ENCODE results near the gene MYO9B. TPM values are rescaled to one million over a fixed set of nuclear protein-coding genes. Genes with fewer than 3 reads are reported as not detected.

MYO9B gene
- total and polyA plus RNA-seq, 7 donors: 24.6 to 95.0 (median 48.2) TPM

DNA sequence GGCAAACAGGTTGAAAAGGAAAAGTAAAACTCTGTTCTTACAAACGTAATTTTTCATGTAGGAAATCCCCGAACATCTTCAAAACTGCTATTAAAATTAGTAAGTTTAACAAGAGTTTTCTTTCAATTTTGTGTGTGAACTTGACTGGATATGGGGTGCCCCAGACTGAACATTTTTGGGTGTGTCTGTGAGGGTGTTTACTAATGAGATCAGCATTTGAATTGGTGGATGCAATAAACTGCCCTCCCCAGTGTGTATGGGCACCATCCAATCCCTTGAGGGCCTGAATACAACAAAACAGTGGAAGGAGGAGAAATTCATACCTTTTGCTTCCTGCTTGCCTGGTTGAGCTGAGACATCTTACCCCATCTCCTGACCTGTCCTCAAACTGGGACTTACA is 12.1 kb upstream of the MYO9B start:
- peaks cover 0 to 4% (median 0%) of the 10 kb centered on the region in 4 donors for H3K4me1 ChIP-seq
- peaks cover 0 to 7% (median 3%) of the 10 kb centered on the region in 4 donors for H3K9me3 ChIP-seq
- no peak for TF ChIP-seq EP300 (IDR thresholded peaks at IDR 0.05)
- no peak for TF ChIP-seq POLR2AphosphoS5 (IDR thresholded peaks at IDR 0.05)
- TF ChIP-seq, protein P1, sequence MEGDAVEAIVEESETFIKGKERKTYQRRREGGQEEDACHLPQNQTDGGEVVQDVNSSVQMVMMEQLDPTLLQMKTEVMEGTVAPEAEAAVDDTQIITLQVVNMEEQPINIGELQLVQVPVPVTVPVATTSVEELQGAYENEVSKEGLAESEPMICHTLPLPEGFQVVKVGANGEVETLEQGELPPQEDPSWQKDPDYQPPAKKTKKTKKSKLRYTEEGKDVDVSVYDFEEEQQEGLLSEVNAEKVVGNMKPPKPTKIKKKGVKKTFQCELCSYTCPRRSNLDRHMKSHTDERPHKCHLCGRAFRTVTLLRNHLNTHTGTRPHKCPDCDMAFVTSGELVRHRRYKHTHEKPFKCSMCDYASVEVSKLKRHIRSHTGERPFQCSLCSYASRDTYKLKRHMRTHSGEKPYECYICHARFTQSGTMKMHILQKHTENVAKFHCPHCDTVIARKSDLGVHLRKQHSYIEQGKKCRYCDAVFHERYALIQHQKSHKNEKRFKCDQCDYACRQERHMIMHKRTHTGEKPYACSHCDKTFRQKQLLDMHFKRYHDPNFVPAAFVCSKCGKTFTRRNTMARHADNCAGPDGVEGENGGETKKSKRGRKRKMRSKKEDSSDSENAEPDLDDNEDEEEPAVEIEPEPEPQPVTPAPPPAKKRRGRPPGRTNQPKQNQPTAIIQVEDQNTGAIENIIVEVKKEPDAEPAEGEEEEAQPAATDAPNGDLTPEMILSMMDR (IDR thresholded peaks at IDR 0.05): no peak
- TF ChIP-seq POLR2A (IDR thresholded peaks at IDR 0.05): no peak
- H3K36me3 ChIP-seq: peaks cover 4 to 16% (median 12%) of the 10 kb centered on the region in 4 donors
- no peak overlapping the region for H3K4me3 ChIP-seq
- 79 to 85% methylated on average over 2 of the region's 2 CpGs for WGBS, 2 donors
- no peaks in the 10 kb centered on the region for H3K27me3 ChIP-seq
- no peak for DNase-seq
- intact Hi-C loops (cut with DNase I): no loop called here
- H3K27ac ChIP-seq: no peak overlapping the region

DNA sequence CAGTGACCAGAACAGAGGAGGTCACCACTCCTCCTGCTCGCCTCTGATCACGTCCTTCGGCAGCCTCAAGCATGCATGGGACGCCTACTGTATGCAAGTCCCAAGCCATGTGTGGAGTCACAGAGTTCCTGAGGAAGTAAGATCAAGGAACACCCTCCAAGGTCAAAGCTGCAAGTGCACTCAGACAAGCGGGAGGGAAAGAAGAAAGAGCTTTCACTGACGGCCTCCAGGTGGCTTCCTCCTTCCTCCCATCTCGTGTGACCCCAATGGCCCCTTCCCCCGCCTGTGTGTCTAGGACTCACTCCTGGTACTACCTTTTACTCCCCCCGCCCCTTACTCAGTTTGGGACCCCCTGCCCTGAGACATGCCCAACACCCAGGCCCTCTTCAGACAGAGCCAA is 6.4 kb upstream of the MYO9B start:
- TF ChIP-seq EP300 (IDR thresholded peaks at IDR 0.05) (no peak), POLR2AphosphoS5 (IDR thresholded peaks at IDR 0.05) (no peak), POLR2A (IDR thresholded peaks at IDR 0.05) (no peak)
- TF ChIP-seq, protein P1 (IDR thresholded peaks at IDR 0.05): no peak
- no peak overlapping the region for H3K27ac ChIP-seq
- no peak for DNase-seq
- H3K36me3 ChIP-seq: peaks cover 0 to 20% (median 0%) of the 10 kb centered on the region in 4 donors
- intact Hi-C loops (cut with DNase I): loop anchor here (5.0 kb wide), 1 partner anchor 38 kb away; no protein-coding TSS in a partner anchor
- no peak overlapping the region for H3K4me3 ChIP-seq
- H3K9me3 ChIP-seq: no peaks in the 10 kb centered on the region
- no peaks in the 10 kb centered on the region for H3K27me3 ChIP-seq
- WGBS, 2 donors: 79 to 81% methylated on average over 9 of the region's 9 CpGs
- peaks cover 0 to 9% (median 3%) of the 10 kb centered on the region in 4 donors for H3K4me1 ChIP-seq

DNA sequence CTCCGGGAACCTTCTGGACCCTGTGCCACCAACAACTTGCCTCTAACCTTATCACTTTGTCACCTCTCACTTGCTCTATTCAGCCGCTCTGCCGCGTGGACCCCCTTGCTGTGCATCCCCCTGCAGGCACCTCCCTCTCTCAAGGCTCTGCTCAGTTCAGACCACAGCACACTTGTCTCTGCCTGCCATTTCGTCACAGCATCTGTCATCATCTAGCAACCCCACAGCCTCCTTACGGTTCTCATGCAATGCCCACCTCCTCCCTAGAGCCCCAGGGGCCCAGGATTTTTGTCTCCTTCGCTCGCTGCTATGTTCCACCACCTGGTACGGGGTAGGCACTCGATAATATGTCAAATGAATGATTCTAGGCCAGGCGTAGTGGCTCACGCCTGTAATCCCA is 5.2 kb upstream of the MYO9B start:
- DNase-seq: no peak
- TF ChIP-seq POLR2AphosphoS5 (IDR thresholded peaks at IDR 0.05): no peak
- TF ChIP-seq EP300 (IDR thresholded peaks at IDR 0.05): no peak
- no peak for TF ChIP-seq POLR2A (IDR thresholded peaks at IDR 0.05)
- TF ChIP-seq, protein P1 (IDR thresholded peaks at IDR 0.05): no peak
- intact Hi-C loops (cut with DNase I): no loop called here
- no peaks in the 10 kb centered on the region for H3K9me3 ChIP-seq
- WGBS, 2 donors: 92 to 95% methylated on average over 12 of the region's 12 CpGs
- H3K4me1 ChIP-seq: peaks cover 0 to 14% (median 9%) of the 10 kb centered on the region in 4 donors
- no peak overlapping the region for H3K4me3 ChIP-seq
- peaks cover 0 to 20% (median 0%) of the 10 kb centered on the region in 4 donors for H3K36me3 ChIP-seq
- H3K27ac ChIP-seq: no peak overlapping the region
- H3K27me3 ChIP-seq: no peaks in the 10 kb centered on the region

DNA sequence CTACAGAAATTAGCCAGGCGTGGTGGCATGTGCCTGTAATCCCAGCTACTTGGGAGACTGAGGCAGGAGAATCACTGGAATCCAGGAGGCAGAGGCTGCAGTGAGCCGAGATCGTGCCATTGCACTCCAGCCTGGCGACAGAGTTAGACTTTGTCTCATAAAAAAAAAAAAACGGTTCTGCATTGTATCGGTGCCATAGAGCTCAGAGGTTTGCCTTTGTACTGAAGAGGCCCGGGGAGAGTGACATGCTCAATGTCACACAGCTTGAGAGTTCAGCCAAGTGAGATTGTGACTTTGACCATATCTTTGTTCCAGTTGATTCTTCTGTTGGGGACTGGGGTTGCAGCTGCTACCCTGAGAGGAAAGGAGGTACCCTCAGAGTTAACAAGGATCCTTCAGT is 4.7 kb upstream of the MYO9B start:
- intact Hi-C loops (cut with DNase I): no loop called here
- H3K27me3 ChIP-seq: no peaks in the 10 kb centered on the region

More for the DNA sequence above, 4.7 kb upstream of the MYO9B start:
- Histone ChIP-seq H3K4me1 (peaks cover 0 to 14% (median 9%) of the 10 kb centered on the region in 4 donors), H3K9me3 (no peaks in the 10 kb centered on the region), H3K4me3 (no peak overlapping the region), H3K27ac (no peak overlapping the region), H3K36me3 (peaks cover 0 to 20% (median 0%) of the 10 kb centered on the region in 4 donors)
- DNase-seq: no peak
- 72 to 86% methylated on average over 7 of the region's 7 CpGs for WGBS, 2 donors
- TF ChIP-seq POLR2AphosphoS5 (IDR thresholded peaks at IDR 0.05) (no peak), EP300 (IDR thresholded peaks at IDR 0.05) (no peak), POLR2A (IDR thresholded peaks at IDR 0.05) (no peak)
- TF ChIP-seq, protein P1 (IDR thresholded peaks at IDR 0.05): no peak

Data from sigmoid colon (tissue), 7 donors.